Subcutaneous adipose tissue (tissue), 4 donors: ENCODE measurements around the gene KATNA1. TPM values are rescaled to one million over a fixed set of nuclear protein-coding genes. Genes with fewer than 3 reads are reported as not detected.

ENCODE experiments used
- total RNA-seq, 4 donors: library from RNA; depleted of rRNA; stranded (reverse); fragments of >200 nt; gene quantifications; one replicate each; pipeline ENCODE4 v1.1.0, GENCODE V29; 2016
- TF ChIP-seq, protein P1 (sequence below): fragments of 450-650 bp; IDR thresholded peaks from one replicate; pipeline ENCODE4 v1.5.1; 2016; ENCODE audit warnings: low read depth, mild to moderate bottlenecking, control low read depth, antibody characterized with exemption, moderate library complexity

Gene KATNA1
- total RNA-seq, 4 donors from 2014 or later: 15.3 to 25.4 (median 18.9) TPM

- TF ChIP-seq, protein P1, sequence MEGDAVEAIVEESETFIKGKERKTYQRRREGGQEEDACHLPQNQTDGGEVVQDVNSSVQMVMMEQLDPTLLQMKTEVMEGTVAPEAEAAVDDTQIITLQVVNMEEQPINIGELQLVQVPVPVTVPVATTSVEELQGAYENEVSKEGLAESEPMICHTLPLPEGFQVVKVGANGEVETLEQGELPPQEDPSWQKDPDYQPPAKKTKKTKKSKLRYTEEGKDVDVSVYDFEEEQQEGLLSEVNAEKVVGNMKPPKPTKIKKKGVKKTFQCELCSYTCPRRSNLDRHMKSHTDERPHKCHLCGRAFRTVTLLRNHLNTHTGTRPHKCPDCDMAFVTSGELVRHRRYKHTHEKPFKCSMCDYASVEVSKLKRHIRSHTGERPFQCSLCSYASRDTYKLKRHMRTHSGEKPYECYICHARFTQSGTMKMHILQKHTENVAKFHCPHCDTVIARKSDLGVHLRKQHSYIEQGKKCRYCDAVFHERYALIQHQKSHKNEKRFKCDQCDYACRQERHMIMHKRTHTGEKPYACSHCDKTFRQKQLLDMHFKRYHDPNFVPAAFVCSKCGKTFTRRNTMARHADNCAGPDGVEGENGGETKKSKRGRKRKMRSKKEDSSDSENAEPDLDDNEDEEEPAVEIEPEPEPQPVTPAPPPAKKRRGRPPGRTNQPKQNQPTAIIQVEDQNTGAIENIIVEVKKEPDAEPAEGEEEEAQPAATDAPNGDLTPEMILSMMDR: no peak
These were observed 12.4 kb downstream of the KATNA1 start for GRCh38 chr6:149636124-149636523.

- TF ChIP-seq, protein P1: no peak
These were observed 14.2 kb downstream of the KATNA1 start for GRCh38 chr6:149634315-149634714.

GRCh38 chr6:149628875-149629510 is 19.5 kb downstream of the KATNA1 start:
- TF ChIP-seq, protein P1: no peak

GRCh38 chr6:149627672-149628071 is 20.8 kb downstream of the KATNA1 start:
- TF ChIP-seq, protein P1: no peak

- TF ChIP-seq, protein P1: no peak
These were observed 32.7 kb downstream of the KATNA1 start for GRCh38 chr6:149615805-149616204.

DNA sequence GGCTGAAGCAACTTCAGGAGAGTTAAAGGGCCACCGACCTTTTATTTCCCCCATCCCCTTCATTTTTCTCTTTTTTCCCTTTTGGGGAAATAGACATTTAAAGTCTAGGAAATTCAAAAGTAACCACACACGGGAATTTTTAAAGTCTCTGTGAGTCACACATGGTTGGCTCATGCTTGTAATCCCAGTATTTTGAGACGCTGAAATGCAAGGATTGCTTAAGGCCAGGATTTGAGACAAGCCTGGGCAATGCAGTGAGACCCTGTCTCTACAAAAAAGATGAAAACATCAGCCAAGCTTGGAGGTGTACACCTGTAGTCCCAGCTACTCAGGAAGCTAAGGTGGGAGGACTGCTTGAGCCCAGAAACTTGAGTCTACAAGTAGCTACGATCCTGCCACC is 34.2 kb downstream of the KATNA1 start:
- TF ChIP-seq, protein P1: no peak

DNA sequence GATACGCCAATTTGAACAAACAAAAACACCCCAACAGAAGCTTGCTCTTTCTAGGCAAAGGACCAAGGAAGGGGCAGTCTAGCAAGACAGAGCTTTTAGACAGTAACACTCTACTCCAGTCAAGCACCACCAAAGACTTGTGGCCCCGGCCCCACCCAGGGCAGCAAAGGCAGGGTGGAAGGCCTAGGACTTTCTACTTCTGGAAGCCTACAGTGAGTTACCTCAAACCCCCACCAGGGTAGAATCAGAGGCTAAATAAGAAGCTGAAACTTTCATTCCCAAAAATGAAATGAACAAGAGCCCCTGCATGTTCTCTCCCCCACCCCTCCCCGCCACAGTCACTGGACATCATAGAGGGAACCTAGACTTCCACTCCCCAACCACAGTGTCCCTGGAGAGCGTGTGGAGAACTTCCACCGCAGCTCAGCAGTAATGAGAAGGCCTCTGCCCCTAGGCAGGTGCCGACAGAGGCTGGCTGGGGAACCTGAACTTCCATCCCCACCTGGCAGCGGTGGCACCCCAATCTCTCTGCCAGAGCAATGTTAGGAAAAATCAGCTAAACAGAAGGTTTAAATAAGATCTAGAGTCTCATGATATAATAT is 40.0 kb downstream of the KATNA1 start:
- TF ChIP-seq, protein P1: no peak
